GM19467 (cell line): Measurements from ENCODE around the gene GNAQ.

Experiments
- ATAC-seq: cut with Tn5 transposase; IDR thresholded peaks from one replicate; pipeline ENCODE4 v1.9.1; 2021; ENCODE audit warnings: mild to moderate bottlenecking, moderate library complexity; ENCODE audit not compliant: unreplicated experiment

The GNAQ gene

DNA sequence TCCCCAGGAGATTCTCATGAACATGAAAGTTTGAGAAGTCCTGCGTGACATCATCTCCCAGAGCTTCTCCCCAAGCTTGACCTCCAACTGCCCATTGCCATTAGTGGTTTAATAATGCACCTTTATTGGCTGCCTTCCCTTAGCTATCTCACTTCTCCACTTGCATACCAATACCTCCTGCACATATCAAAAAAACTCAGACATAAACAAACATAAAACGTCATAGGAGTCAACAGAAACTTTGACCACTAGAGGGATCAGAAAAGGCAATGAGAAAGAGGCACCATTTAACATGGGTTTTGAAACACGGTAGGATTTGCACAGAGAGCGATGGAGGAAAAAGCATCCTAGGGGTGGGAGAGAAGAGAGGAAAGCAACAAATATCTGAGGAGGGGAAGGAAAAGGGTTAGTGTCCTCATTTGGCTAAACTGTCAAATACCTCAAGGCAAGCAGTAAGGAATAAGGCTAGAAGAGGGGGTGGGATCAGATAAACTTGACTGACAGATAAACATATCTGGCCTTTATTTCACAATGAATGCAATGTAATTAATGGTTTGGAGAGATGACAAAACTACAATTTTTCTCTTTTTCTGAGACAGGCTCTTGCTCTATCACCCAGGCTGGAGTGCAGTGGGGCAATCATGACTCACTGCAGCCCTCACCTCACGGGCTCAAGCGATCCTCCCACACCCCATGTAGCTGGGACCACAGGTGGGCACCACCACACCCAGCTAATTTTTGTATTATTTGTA is 27.0 kb downstream of the GNAQ start:
- no peak for ATAC-seq

GRCh38 chr9:78003730-78004129 is 27.9 kb downstream of the GNAQ start:
- ATAC-seq: no peak

DNA sequence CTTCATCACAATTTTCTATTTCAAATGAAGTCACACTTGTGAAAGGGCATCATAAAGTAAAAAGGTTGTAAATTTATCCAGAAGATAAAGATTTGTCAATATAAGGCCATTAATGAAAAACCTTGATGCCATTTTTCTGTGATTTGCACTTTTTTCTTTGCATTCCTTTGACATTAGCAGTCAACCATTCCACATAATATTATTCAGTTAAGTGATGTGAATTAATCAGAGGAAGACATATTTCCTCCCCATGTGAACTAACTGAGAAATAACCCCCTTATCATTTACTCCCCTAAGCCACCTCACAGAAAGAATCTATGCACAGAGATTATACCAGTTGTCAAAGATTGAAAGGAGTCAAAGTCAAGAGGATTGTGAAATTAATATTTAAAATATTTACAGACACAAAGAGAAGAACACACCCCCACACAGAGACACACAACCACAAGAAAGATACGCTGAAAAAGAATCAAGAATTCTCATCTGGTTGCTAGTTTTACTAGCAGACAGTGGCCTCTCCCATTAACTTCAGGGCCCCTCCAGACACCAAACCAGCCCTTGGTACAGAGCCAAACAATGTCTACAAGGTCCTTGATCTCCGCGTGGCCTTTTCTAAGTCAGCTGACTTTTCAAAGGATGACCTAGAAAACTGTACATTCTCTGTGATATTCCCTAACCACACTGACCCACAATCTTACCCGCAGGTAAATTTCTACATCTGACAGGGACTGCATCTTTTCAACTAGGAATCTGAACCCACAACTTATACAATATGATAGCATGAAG is 29.5 kb downstream of the GNAQ start:
- ATAC-seq: no peak

- ATAC-seq: no peak
Measured at GRCh38 chr9:78000221-78000620, 31.4 kb downstream of the GNAQ start.

- no peak for ATAC-seq
Measured at GRCh38 chr9:77999231-77999631, 32.4 kb downstream of the GNAQ start.

DNA sequence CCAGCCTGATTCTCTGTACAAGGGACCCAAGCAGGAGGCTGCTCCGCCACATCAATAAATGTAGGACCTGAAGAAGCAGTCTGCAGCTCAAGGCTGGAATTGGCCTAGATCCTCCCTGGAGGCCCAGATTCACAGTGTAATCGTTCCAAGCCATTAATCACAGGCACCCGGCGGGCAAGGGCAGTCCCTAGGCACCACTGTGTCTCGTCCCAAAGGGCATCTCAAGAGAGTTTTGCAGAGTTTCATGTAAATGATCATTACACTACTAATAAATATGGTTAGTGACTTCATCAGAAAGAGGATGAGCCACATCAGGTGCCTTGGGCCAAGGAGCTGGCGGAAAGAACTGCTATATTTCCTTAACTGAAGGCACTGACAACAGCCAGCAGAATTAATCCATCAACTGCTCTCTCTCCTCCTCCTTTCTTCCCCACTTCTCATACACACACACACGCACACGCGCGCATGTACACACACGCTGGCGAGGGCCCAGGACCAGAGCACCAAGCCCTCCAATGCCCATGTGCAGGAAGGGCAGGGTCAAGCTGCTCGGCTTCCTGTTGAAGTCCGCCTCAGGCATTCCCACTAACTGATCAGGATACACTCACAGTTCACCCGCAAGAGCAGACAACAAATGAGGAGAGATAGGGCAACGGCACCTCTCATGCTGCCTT is 33.9 kb downstream of the GNAQ start:
- no peak for ATAC-seq

DNA sequence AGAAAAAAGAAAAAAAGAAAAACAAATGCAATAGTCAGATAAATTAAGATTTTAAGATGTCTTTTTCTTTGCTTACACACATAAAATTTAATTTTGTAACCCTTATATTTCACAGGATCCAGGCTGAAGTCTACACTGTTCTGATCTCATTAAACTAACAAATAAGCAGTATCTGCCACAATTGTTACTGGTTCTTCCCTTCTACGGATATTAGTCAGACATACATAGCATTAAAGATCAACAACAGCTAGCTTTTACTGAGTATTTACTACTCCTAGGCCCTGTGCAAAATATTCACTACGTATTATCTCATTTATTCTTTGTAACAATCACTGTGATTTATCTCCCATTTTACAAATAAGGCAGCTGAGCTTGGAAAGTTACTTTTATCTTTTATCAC is 34.9 kb downstream of the GNAQ start:
- no peak for ATAC-seq

DNA sequence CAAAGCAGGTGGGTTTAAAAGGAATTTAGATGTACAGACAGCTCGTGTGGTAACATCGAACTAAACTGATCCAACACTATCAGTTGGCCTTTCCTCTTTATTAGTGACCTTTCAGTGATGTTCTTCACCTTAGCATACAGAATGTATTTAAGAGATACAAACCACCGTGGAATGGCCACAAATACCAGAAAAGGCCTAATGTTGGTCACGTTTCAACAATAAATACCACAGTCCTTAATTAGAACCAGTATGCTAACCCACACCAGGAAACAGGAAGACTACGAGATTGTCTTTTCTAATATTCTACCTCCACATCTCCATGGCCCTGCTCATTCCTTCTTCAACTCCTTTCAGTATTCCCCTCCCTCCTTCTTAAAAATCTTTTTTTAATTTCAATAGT is 40.4 kb downstream of the GNAQ start:
- ATAC-seq: no peak

- ATAC-seq: no peak
Measured at GRCh38 chr9:77989909-77990308, 41.7 kb downstream of the GNAQ start.

GRCh38 chr9:77989458-77989857 is 42.2 kb downstream of the GNAQ start:
- ATAC-seq: no peak

GRCh38 chr9:77988630-77989029 is 43.0 kb downstream of the GNAQ start:
- no peak for ATAC-seq

DNA sequence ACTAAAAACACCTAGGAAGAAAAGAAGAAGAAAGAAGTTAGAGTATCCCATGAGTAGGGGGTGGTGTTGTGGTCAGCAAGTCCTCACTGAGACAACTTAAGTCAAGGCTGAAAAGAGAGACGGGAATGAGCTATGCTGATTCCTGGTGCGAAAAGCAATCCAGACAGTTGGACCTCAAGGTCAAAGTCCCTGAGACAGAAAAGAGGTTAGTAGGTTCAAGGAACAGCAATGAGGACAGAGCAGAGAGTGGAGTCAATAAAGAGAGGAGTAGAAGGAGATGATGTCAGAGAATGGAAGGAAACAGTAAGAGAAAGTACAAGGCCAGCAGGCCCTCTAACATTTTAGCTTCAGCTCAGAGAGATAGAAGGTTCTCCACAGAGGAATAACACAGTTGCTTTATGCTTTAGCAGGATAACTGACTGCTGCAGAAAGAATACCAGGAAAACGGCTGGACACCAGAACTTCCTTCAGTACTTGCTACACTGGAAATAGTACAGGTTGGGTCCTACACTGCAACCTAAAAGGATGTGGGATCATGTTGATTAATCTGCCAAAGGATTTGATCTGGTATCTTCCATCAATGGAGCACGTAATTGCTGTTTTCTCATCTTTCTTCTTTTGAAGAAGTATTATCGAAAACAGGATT is 43.6 kb downstream of the GNAQ start:
- ATAC-seq: no peak

GRCh38 chr9:77987081-77987656 is 44.4 kb downstream of the GNAQ start:
- ATAC-seq: no peak

DNA sequence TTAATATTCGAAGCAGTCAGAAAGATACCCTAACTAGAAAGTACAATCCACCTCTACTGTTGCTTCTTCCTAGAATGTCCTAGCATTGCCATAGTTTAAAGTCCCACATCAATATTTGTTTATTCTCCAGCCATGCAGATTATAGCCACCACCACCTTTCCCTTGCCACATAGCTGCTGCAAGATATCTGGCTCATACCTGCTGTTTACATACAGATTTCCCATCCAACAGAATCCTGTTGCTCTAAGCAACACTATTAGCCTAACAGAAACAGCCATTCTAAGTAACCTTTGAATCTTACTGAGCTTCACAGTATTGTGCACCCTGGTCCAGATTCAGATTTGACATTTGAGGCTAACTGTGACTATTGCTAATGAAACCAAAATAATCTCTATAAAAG is 45.6 kb downstream of the GNAQ start:
- ATAC-seq: no peak

- ATAC-seq: no peak
Measured at GRCh38 chr9:77983320-77983662, 48.3 kb downstream of the GNAQ start.

DNA sequence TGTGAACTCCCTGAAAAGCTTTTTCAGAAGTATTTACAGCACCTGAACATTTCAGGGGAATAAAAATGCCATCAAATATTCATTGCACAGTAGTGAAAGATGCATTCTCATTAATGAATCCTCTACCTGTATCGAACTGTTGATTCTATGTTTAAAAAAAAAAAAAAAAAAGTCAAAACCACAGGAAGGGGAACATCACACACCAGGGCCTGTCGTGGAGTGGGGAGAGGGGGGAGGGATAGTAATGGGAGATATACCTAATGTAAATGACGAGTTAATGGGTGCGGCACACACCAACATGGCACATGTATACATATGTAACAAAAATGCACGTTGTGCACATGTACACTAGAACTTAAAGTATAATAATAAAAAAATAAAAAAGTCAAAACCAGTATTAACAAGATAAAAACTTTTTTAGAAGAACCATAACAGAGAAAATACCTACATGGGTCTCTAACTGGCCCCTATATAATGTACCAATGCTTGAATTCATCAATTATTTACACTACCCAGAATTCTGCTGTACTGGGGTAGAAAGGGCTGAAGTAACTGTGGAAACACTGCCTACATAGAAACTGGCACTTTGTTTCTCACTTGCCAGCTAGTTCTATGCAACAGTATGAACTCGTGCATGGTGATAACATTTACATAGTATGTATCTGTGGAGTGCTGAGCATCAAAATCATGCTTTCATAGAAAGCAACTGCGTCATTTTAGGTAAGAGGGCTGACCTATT is 48.9 kb downstream of the GNAQ start:
- no peak for ATAC-seq

- no peak for ATAC-seq
Measured at GRCh38 chr9:77981907-77982306, 49.7 kb downstream of the GNAQ start.

- ATAC-seq: peak; percentile 52
Measured at GRCh38 chr9:77981332-77981731, 50.3 kb downstream of the GNAQ start.

DNA sequence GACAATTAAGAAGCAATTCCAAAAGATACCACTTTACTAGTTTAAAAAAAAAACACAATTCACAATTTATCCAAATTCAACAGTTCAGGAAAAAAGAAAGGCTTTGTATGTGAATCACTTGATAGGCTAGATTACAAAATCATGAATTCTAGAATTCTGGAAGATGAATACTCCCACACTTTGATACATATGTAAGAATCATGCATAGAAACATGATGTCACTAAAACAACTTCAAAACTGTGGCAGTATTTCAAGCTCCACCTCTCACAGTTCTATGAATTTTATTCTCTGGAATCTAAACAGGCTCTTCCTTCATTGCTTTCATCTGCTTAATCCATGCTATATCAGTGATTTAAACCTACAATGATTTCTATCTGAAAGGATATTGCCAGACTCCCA is 51.0 kb downstream of the GNAQ start:
- ATAC-seq: no peak

DNA sequence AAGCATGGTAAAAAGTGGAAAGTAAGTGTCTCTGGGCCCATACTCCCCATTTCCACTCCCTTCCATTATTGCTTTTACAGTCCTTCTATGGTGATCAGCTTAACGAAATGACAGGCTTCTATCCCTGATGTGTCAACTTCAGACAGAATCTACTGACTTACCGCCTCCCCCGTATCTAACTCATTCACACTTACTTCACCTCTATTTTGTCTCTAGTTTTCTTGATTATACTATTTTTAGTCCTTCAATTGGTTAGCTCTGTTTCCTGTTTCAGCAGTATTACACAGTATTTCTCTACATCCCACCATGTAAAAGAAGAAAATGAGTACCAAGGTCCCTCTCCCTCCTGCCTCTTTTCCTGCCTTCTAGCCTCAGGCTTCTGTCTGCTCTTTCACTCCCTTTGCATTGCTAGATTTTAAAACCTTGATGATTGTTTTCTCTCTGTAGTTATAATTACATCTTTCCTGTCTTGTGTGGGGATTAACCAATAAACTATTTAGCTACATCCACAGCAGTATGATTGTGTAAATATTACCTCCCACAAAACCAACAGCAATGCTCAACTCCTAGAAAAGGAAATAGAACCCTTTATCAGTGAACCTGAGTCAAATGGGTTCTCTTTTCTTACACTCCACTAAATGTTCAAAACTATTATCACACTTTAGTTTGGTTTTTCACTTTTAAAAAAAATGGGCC is 53.4 kb downstream of the GNAQ start:
- ATAC-seq: no peak
